Endothelial cell of umbilical vein (primary cell): ENCODE results near the gene LAP3. TPM values are rescaled to one million over a fixed set of nuclear protein-coding genes. Genes with fewer than 3 reads are reported as not detected.

ENCODE experiments used
- BruUV-seq: library from RNA; stranded (reverse); fragments of 400-500 nt; replicated peaks from 2 replicates; lab custom pipeline; 2021; lab: Mats Ljungman, UMichigan
- CTCF ChIA-PET: fragments of 300-600, 350-600 bp; sonication (Branson Sonifier 250); formaldehyde crosslinking; loops from one replicate; lab custom pipeline; 2021; ENCODE audit warnings: antibody characterized with exemption, inconsistent platforms; lab: Charles Lee
- POLR2A ChIA-PET: fragments of 300-600, 350-600 bp; sonication (Branson Sonifier 250); formaldehyde crosslinking; loops from one replicate; lab custom pipeline; 2021; ENCODE audit warnings: antibody characterized with exemption, inconsistent platforms; lab: Charles Lee
- DNase-seq: peaks from one replicate; pipeline ENCODE4 v3.0.0-alpha.2; 2011; ENCODE audit warnings: low read depth, low spot score
- FAIRE-seq: peaks from 2 replicates; lab custom pipeline; 2011; peaks lifted over from hg19 to GRCh38; lab: Jason Lieb, UNC
- H2AFZ ChIP-seq: 2 replicates; pipeline ENCODE4 v1.6.0; 2012; ENCODE audit warnings: low read depth, low read length, control low read depth, inconsistent platforms
- H3K27ac ChIP-seq: 2 replicates; pipeline ENCODE4 v1.5.1; 2011; ENCODE audit warnings: low read depth, mild to moderate bottlenecking, control low read depth, low read length, moderate library complexity; ENCODE audit not compliant: insufficient read depth
- H3K27me3 ChIP-seq, 2 experiments: 2 replicates each; pipeline versions ENCODE4 v1.6.0 to v1.6.1; 2011; ENCODE audit warnings: low read length in 2 of 2, mixed read lengths in 1 of 2; ENCODE audit not compliant: control insufficient read depth in 2 of 2, insufficient read depth in 2 of 2
- H3K36me3 ChIP-seq, 2 experiments: 2 replicates in 1 of 2; 3 replicates in 1 of 2; pipeline ENCODE4 v1.5.1; 2011; ENCODE audit warnings: low read length in 2 of 2, mild to moderate bottlenecking in 1 of 2, moderate library complexity in 1 of 2; ENCODE audit not compliant: control insufficient read depth in 2 of 2, insufficient read depth in 2 of 2; ENCODE audit errors: extremely low read depth in 1 of 2
- H3K4me1 ChIP-seq: 3 replicates; pipeline ENCODE4 v1.5.1; 2011; ENCODE audit warnings: mild to moderate bottlenecking, low read length; ENCODE audit not compliant: control insufficient read depth, insufficient read depth; ENCODE audit errors: extremely low read depth
- H3K4me2 ChIP-seq: 2 replicates; pipeline ENCODE4 v1.6.1; 2011; ENCODE audit warnings: low read length, control low read depth, mixed read lengths; ENCODE audit not compliant: insufficient read depth
- H3K4me3 ChIP-seq, 3 experiments: fragments of 200-600 bp in 1 of 3; sonication (generic), shearing (Covaris generic) in 1 of 3; replicated peaks in 1 of 3; 2 replicates each; pipeline ENCODE4 v1.5.1; 2011 to 2016; ENCODE audit warnings: control low read depth in 3 of 3, low read length in 3 of 3, mild to moderate bottlenecking in 2 of 3, inconsistent platforms in 1 of 3, low read depth in 1 of 3, moderate library complexity in 1 of 3; ENCODE audit not compliant: insufficient read depth in 1 of 3
- H3K79me2 ChIP-seq: 2 replicates; pipeline ENCODE4 v1.6.0; 2012; ENCODE audit warnings: low read length, inconsistent platforms; ENCODE audit not compliant: control insufficient read depth, insufficient read depth
- H3K9ac ChIP-seq: replicated peaks from 2 replicates; pipeline ENCODE3; 2011; ENCODE audit warnings: low read length, control low read depth; ENCODE audit not compliant: insufficient read depth; ENCODE audit errors: extremely low read depth
- H3K9me1 ChIP-seq: replicated peaks from 3 replicates; pipeline ENCODE4 v1.6.0; 2011; ENCODE audit warnings: mild to moderate bottlenecking, low read length; ENCODE audit not compliant: control insufficient read depth, insufficient read depth; ENCODE audit errors: extremely low read depth
- H3K9me3 ChIP-seq: replicated peaks from 2 replicates; pipeline ENCODE4 v1.5.1; 2012; ENCODE audit warnings: low read length, inconsistent platforms; ENCODE audit not compliant: control insufficient read depth, insufficient read depth
- H4K20me1 ChIP-seq: replicated peaks from 2 replicates; pipeline ENCODE3; 2011; ENCODE audit warnings: mild to moderate bottlenecking, low read length; ENCODE audit not compliant: control insufficient read depth, insufficient read depth; ENCODE audit errors: extremely low read depth
- CTCF ChIP-seq, 2 donors: IDR thresholded peaks; 1 replicate in 1 of 2; 2 replicates in 1 of 2; pipeline ENCODE4 v1.5.1; 2011; ENCODE audit warnings: low read length in 2 of 2, mild to moderate bottlenecking in 2 of 2, moderate library complexity in 2 of 2, control low read depth in 1 of 2, inconsistent platforms in 1 of 2, low read depth in 1 of 2; ENCODE audit not compliant: insufficient read depth in 1 of 2; ENCODE audit errors: extremely low read depth in 1 of 2
- EZH2 ChIP-seq: IDR thresholded peaks from 2 replicates; pipeline ENCODE4 v1.6.1; 2012; ENCODE audit warnings: borderline replicate concordance, low read depth, mild to moderate bottlenecking, moderate library complexity, low read length, inconsistent platforms; ENCODE audit not compliant: severe bottlenecking
- JUN ChIP-seq: IDR thresholded peaks from 2 replicates; pipeline ENCODE4 v1.6.1; 2011; ENCODE audit warnings: borderline replicate concordance, low read depth; ENCODE audit not compliant: insufficient read length, insufficient read depth
- POLR2A ChIP-seq: IDR thresholded peaks from 2 replicates; pipeline ENCODE4 v1.6.1; 2012; ENCODE audit warnings: low read depth, mild to moderate bottlenecking, control low read depth, low read length
- POLR2AphosphoS5 ChIP-seq: IDR thresholded peaks from 2 replicates; pipeline ENCODE4 v1.6.1; 2012; ENCODE audit warnings: low read depth, mild to moderate bottlenecking, control low read depth, low read length, moderate library complexity; ENCODE audit not compliant: insufficient read depth
- dilution Hi-C: fragments of 300-500 bp; cut with MboI; formaldehyde crosslinking; loops from one replicate; pipeline ENCODE4 v1.15.0; 2019; ENCODE audit warnings: low sequenced_read_pairs; ENCODE audit not compliant: extremely low pct_ligation_motif_present
- intact Hi-C: fragments of 100-400 bp; cut with micrococcal nuclease; formaldehyde crosslinking; loops from one replicate; pipeline ENCODE4 v1.10.0; 2022
- polyA plus RNA-seq, 4 experiments: library from polyadenylated mRNA; depleted of rRNA in 3 of 4; stranded (reverse) in 3 of 4; unstranded in 1 of 4; fragments of >200 nt; gene quantifications; 2 replicates each; pipeline versions ENCODE4 v1.2.1 to v1.2.3, GENCODE V29; 2011 to 2012; ENCODE audit warnings: missing spikeins in 1 of 4
- total RNA-seq: library from RNA; stranded (reverse); gene quantifications from 2 replicates; pipeline ENCODE4 v1.2.3, GENCODE V29; 2021
- TF ChIP-seq, protein P1 (sequence below): IDR thresholded peaks from 2 replicates; pipeline ENCODE4 v1.6.1; 2011; ENCODE audit not compliant: insufficient read depth, insufficient read length

LAP3 gene
- total and polyA plus RNA-seq, 2 donors (not counting 3 experiments of a cell fraction or from before 2014, with no cell fraction given), result 82.4 to 94.8 TPM

DNA sequence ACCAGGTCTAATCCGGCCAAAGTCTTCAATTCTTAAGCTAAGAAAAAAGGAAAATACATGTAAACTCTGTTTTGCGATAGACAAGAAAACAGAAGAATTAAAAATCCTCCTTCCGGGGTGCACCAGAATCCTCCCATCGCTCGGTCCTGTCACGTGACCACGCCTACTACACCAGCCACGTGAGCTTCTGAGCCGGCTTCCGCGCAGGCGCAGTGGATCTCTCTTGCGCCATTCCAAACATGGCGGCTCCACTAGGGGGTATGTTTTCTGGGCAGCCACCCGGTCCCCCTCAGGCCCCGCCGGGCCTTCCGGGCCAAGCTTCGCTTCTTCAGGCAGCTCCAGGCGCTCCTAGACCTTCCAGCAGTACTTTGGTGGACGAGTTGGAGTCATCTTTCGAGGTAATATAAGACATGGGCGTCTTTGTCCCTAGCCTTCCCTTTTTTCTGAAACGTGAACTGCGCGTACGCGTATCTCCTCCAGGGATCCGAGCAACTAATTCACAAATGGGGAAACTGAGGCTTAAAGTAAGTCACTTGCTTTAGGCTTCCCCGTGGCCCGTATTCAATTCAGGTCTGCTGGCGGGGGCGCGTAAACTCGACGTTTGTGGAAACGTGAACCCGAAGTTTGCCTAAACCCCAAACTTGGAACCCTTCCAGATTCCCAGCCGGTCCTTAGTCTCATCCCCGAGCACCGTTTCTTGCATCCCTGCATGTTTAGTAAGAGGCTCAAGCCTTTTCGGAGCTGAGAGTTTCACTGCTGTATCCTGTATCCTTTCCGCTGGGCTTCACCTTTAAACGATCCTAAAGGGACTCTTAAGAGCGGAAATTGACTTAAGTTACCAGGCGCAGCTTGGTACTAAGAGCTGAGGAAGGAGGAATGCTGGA lies 37.7 kb downstream of the LAP3 start, which contains the start of gene MED28:
TSS of gene MED28 (plus strand) at position 226 of the 884 bp plus-strand sequence. CDS start at position 240, 14 bp downstream.
- peak; percentile 94 for FAIRE-seq
- peaks cover 3 to 9% of the 10 kb centered on the region in 2 experiments for H3K36me3 ChIP-seq
- TF ChIP-seq POLR2AphosphoS5 (peak; percentile 74), JUN (no peak), EZH2 (no peak), POLR2A (peak; percentile 90), CTCF (IDR thresholded peaks at IDR 0.05; ENCODE audit: extremely low read depth in 1 of 2, insufficient read depth in 1 of 2, low read depth in 1 of 2, low read length in 2 of 2) (peak in 1 of 2 donors; percentile 13)
- TF ChIP-seq, protein P1, sequence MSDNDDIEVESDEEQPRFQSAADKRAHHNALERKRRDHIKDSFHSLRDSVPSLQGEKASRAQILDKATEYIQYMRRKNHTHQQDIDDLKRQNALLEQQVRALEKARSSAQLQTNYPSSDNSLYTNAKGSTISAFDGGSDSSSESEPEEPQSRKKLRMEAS, result peak; percentile 98
- H3K27ac ChIP-seq, result peak within 1 kb of the TSS; percentile 82
- peaks cover 51% of the 10 kb centered on the region for H3K79me2 ChIP-seq
- no peaks in the 10 kb centered on the region for H3K9me1 ChIP-seq
- H3K4me2 ChIP-seq, result peak within 1 kb of the TSS; percentile 85
- H2AFZ ChIP-seq, result peak within 1 kb of the TSS; percentile 93
- intact Hi-C loops (loop anchor here (1.0 to 10.0 kb wide), 7 partner anchors 22 to 410 kb away; partner anchors contain the start of genes DCAF16, LAP3, LCORL and NCAPG), dilution Hi-C loops (no loop called here)
- H3K4me3 ChIP-seq, result peak within 1 kb of the TSS; percentile 72 to 100 (median 92)
- H3K27me3 ChIP-seq, result no peaks in the 10 kb centered on the region
- TSS peak; percentile 85 for BruUV-seq
- peak; percentile 91 for DNase-seq
- peaks cover 17% of the 10 kb centered on the region for H3K4me1 ChIP-seq
- no peaks in the 10 kb centered on the region for H4K20me1 ChIP-seq
- peak within 1 kb of the TSS; percentile 98 for H3K9ac ChIP-seq
- ChIA-PET CTCF (interaction anchor here (0.8 to 3.7 kb wide), 11 partner anchors 9 to 954 kb away, joined by 3 to 18 read pairs (median 3); partner anchors contain the start of genes DCAF16, LAP3 and NCAPG), POLR2A (interaction anchor here (0.7 to 1.2 kb wide), 2 partner anchors 30 to 784 kb away, joined by 3 to 4 read pairs; no protein-coding TSS in a partner anchor)
- H3K9me3 ChIP-seq, result no peaks in the 10 kb centered on the region
